Adrenal gland (tissue), 12 donors: ENCODE results near the gene VPS11. TPM values are rescaled to one million over a fixed set of nuclear protein-coding genes. Genes with fewer than 3 reads are reported as not detected.

Experiments
- DNase-seq, 7 donors: peaks; one replicate each; pipeline ENCODE4 v3.0.0-alpha.2; 2019 to 2020
- H3K27ac ChIP-seq, 5 donors: fragments of 200-600 bp; sonication (generic) in 4 of 5; 1 replicate in 3 of 5; 2 replicates in 2 of 5; pipeline versions ENCODE4 v1.5.1 to v1.8.0; 2016 to 2020; ENCODE audit warnings: mild to moderate bottlenecking in 1 of 5
- H3K27me3 ChIP-seq: fragments of 200-600 bp; 2 replicates; pipeline ENCODE4 v1.8.0; 2021
- H3K36me3 ChIP-seq, 2 donors: fragments of 200-600 bp; replicated peaks in 1 of 2; 1 replicate in 1 of 2; 2 replicates in 1 of 2; pipeline versions ENCODE4 v1.5.1 to v1.8.0; 2018 to 2022
- H3K4me1 ChIP-seq, 2 donors: fragments of 200-600 bp; replicated peaks in 1 of 2; 1 replicate in 1 of 2; 2 replicates in 1 of 2; pipeline versions ENCODE4 v1.5.1 to v1.8.0; 2018 to 2021
- H3K4me3 ChIP-seq, 4 donors: fragments of 200-600 bp; sonication (generic) in 3 of 4; one replicate each; pipeline ENCODE4 v1.5.1; 2016 to 2018
- H3K9me3 ChIP-seq, 3 donors: fragments of 200-600 bp; sonication (generic) in 1 of 3; replicated peaks in 1 of 3; 1 replicate in 2 of 3; 2 replicates in 1 of 3; pipeline versions ENCODE4 v1.5.1 to v1.8.0; 2016 to 2021
- POLR2A ChIP-seq, 2 donors: fragments of 450-650 bp; IDR thresholded peaks; one replicate each; pipeline ENCODE4 v1.6.1; 2017; ENCODE audit warnings: antibody characterized with exemption in 2 of 2, mild to moderate bottlenecking in 2 of 2, moderate library complexity in 1 of 2
- WGBS, 4 donors: extraction: QIAGEN DNeasy Blood & Tissue Kit in 2 of 4; methylation state at CpG; one replicate each; pipeline versions ENCODE4 v1.1.5 to v1.1.7; 2013 to 2017; 5-methylcytosine and 5-hydroxymethylcytosine counted together
- intact Hi-C, 2 donors: fragments of 100-400 bp; cut with DNase I; formaldehyde crosslinking; loops; one replicate each; pipeline versions ENCODE4 v1.14.1 to v1.15.0; 2022 to 2023
- polyA plus RNA-seq, 3 donors: library from polyadenylated mRNA; stranded (reverse); fragments of 200-250 nt in 2 of 3; fragments of 350-450 nt in 1 of 3; fragmentation: Illumina TruSeq in 1 of 3; extraction: RNeasy Lipid Tissue Mini Kit (QIAGEN cat#74804) in 1 of 3; gene quantifications; one replicate each; pipeline ENCODE4 v1.2.3, GENCODE V29; 2013 to 2014
- total RNA-seq, 9 donors: library from RNA; depleted of rRNA in 4 of 9; stranded (reverse); fragments of >200 nt in 4 of 9; fragments of 120-200 nt in 1 of 9; fragmentation: NEBNext Ultra II Directional in 1 of 9; extraction: Animal tissue kit (Norgen Biotek cat#: 25700) in 1 of 9; gene quantifications; one replicate each; pipeline versions ENCODE4 v1.1.0 to v1.2.4, GENCODE V29; 2013 to 2023
- TF ChIP-seq, protein P1 (sequence below), 6 experiments: fragments of 450-650 bp in 4 of 6; fragments of 200-600 bp in 2 of 6; sonication (generic) in 1 of 6; IDR thresholded peaks; 1 replicate in 5 of 6; 2 replicates in 1 of 6; pipeline versions ENCODE4 v1.5.1 to v1.8.0; 2016 to 2021; ENCODE audit warnings: antibody characterized with exemption in 6 of 6, mild to moderate bottlenecking in 2 of 6, moderate library complexity in 1 of 6
- donor health status: healthy with polysubstance abuse.
- donor health status: Bipolar disorder and iron deficiency.
- donor health status: DM: yes; HTN: yes; CAD: no.
- donor health status: DM: no; HTN: no; CAD: no.
- donor health status: DM: no; HTN: no; CAD: no.
- donor health status: DM: yes; HTN: yes; CAD: no.

VPS11 gene
- total and polyA plus RNA-seq, 12 donors: 32.8 to 146 (median 57.0) TPM

DNA sequence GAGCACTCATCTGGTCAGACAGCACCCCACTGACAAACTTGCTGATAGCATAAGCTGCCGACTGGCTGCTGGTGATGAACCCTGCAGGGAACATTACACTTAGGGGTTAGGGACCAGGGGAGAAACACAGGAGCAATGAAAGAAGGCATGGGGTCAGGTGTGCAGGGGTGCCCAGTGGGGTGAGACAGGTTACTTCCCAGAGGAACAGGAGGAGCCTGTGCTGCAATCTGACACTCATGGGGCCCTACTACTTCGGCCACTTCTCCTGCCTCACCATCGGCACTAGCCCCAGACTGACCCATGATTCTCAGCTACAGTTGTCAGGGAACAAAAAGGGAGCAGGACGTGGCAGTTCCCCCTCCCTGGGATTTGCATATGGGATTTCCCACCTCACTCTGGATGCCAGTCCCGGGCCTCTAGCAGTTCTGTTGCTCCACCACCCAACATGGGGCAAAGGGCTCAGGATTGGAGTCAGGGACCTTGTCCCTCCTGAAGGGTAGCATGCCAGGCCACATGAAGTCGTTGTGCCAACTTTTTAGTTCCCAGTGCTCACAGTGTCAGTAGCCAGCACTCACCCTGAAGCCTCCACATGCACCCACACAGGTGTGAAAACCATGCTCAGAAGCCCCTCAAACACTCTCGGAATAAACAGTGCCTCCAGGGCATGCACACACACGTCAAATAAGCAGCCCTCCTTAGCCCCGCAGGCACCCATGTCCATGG lies 39.1 kb upstream of the VPS11 start:
- peaks cover 5 to 20% of the 10 kb centered on the region in 2 donors for H3K4me1 ChIP-seq
- H3K27ac ChIP-seq: peak overlapping the region in 2 of 5 donors; percentile 26 to 52
- H3K4me3 ChIP-seq: no peak overlapping the region
- H3K27me3 ChIP-seq: no peaks in the 10 kb centered on the region
- intact Hi-C loops: no loop called here
- TF ChIP-seq, protein P1, sequence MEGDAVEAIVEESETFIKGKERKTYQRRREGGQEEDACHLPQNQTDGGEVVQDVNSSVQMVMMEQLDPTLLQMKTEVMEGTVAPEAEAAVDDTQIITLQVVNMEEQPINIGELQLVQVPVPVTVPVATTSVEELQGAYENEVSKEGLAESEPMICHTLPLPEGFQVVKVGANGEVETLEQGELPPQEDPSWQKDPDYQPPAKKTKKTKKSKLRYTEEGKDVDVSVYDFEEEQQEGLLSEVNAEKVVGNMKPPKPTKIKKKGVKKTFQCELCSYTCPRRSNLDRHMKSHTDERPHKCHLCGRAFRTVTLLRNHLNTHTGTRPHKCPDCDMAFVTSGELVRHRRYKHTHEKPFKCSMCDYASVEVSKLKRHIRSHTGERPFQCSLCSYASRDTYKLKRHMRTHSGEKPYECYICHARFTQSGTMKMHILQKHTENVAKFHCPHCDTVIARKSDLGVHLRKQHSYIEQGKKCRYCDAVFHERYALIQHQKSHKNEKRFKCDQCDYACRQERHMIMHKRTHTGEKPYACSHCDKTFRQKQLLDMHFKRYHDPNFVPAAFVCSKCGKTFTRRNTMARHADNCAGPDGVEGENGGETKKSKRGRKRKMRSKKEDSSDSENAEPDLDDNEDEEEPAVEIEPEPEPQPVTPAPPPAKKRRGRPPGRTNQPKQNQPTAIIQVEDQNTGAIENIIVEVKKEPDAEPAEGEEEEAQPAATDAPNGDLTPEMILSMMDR (IDR thresholded peaks at IDR 0.05): no peak
- no peak for TF ChIP-seq POLR2A (IDR thresholded peaks at IDR 0.05)
- peaks cover 0 to 17% of the 10 kb centered on the region in 2 donors for H3K36me3 ChIP-seq
- no peak for DNase-seq
- 83 to 96% (median 85%) methylated on average over 5 to 9 of the region's 9 CpGs for WGBS, 4 donors
- H3K9me3 ChIP-seq: no peaks in the 10 kb centered on the region

DNA sequence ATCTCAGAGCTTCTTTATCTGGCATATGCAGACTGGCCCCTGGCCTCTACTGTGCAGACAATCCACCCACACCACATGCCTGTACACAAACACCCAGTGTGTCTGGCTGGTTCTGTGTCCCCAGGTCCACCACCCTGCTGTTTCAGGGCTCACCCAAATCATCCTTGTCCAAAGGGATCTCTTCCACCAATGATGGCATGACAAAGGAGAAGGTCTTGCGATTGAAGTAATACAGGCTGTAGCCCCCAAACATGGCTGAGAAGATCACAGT lies 38.6 kb upstream of the VPS11 start:
- intact Hi-C loops: no loop called here
- peaks cover 5 to 20% of the 10 kb centered on the region in 2 donors for H3K4me1 ChIP-seq
- H3K27ac ChIP-seq: peak overlapping the region in 2 of 5 donors; percentile 26 to 52
- WGBS, 4 donors: 87 to 100% (median 93%) methylated on average over 1 of the region's 1 CpG
- no peak overlapping the region for H3K4me3 ChIP-seq
- no peaks in the 10 kb centered on the region for H3K9me3 ChIP-seq
- no peak for DNase-seq
- no peak for TF ChIP-seq POLR2A (IDR thresholded peaks at IDR 0.05)
- TF ChIP-seq, protein P1 (IDR thresholded peaks at IDR 0.05): no peak
- H3K27me3 ChIP-seq: no peaks in the 10 kb centered on the region
- peaks cover 0 to 15% of the 10 kb centered on the region in 2 donors for H3K36me3 ChIP-seq

DNA sequence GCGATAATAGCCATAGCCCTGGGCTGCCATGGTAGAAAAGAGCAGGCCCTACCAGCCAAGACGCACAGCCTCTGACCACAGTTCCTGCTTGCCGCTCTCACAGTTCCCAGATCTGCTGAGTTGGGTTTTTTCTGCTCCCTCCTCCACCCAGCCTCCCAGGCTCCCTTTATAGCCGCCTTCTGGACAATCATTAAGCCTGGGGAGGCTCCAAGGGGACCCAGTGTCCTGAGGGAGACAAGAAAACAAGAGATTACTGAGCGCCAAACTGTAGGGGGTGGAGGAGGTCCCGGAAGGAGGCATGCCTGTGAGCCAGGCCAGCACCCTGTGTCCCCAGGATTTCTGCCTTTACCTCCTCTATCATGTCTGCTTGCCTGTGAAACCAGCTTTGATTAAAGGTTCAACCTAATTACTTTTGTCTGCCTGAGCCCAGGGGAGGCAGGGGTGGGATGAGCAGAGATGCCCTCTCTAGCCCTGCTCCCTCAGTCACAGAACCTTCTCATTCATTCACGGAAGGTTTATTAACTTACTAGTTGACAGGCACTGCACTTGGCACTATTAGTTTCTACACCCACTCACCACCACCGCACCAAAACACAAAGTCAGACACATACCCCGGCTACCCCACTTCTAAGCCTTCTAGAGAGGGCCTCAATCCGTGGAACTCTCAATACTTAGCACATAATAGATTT lies 38.1 kb upstream of the VPS11 start:
- Histone ChIP-seq H3K4me1 (peaks cover 5 to 20% of the 10 kb centered on the region in 2 donors), H3K36me3 (peaks cover 0 to 15% of the 10 kb centered on the region in 2 donors), H3K4me3 (peak overlapping the region in 1 of 4 donors; percentile 58), H3K9me3 (no peaks in the 10 kb centered on the region), H3K27me3 (no peaks in the 10 kb centered on the region), H3K27ac (peak overlapping the region in 2 of 5 donors; percentile 52 to 79)
- TF ChIP-seq, protein P1 (IDR thresholded peaks at IDR 0.05): no peak
- no peak for TF ChIP-seq POLR2A (IDR thresholded peaks at IDR 0.05)
- intact Hi-C loops: no loop called here
- DNase-seq: peak in 2 of 7 donors; percentile 22 to 30
- 65 to 73% (median 68%) methylated on average over 10 of the region's 10 CpGs for WGBS, 4 donors

DNA sequence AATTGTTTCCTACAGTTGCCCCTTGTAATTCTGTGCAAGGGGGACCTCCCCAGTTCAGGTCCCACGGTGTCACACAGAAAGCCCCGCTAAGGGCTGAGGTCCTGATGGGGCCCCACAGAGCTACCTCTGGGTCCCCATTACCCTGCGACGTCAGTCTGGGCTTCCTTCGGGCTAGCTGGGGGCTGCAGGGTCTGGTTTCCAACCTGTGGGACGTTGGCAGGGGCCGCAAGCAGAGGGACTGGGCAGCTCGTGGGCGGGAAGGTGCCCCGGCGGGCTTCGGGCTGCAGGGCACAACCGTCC lies 37.6 kb upstream of the VPS11 start:
- H3K27ac ChIP-seq: peak overlapping the region in 2 of 5 donors; percentile 63 to 79
- TF ChIP-seq, protein P1 (IDR thresholded peaks at IDR 0.05): no peak
- no peak for TF ChIP-seq POLR2A (IDR thresholded peaks at IDR 0.05)
- no peaks in the 10 kb centered on the region for H3K9me3 ChIP-seq
- WGBS, 4 donors: 4 to 10% (median 8%) methylated on average over 5 to 13 of the region's 13 CpGs
- no peak for DNase-seq
- no peaks in the 10 kb centered on the region for H3K27me3 ChIP-seq
- peaks cover 5 to 20% of the 10 kb centered on the region in 2 donors for H3K4me1 ChIP-seq
- peak overlapping the region; percentile 56 to 72 (median 64) for H3K4me3 ChIP-seq
- intact Hi-C loops: no loop called here
- H3K36me3 ChIP-seq: peaks cover 0 to 11% of the 10 kb centered on the region in 2 donors
